OCI-LY3 (cell line): Measurements from ENCODE around the gene FMNL2.

Experiments
- CTCF ChIP-seq: fragments of 200-600, 300-600 bp; sonication (generic); IDR thresholded peaks from 2 replicates; pipeline ENCODE4 v1.5.1; 2014; ENCODE audit warnings: antibody characterized with exemption, low read length, low read depth
- EZH2phosphoT487 ChIP-seq: fragments of 200-600 bp; shearing (Covaris generic); IDR thresholded peaks from 2 replicates; pipeline ENCODE4 v1.6.1; 2018; ENCODE audit warnings: antibody characterized with exemption, mixed run types, low read depth

- TF ChIP-seq CTCF (no peak), EZH2phosphoT487 (no peak)
These were observed 70.5 kb downstream of the FMNL2 start for GRCh38 chr2:152405206-152406118.
